Liver (tissue), 3 donors: Measurements from ENCODE around the gene PHF21B.

Source experiments
- CTCF ChIP-seq: fragments of 150-350 bp; IDR thresholded peaks from 2 replicates; pipeline ENCODE4 v1.5.1; 2017; ENCODE audit warnings: improper control_type of control experiment, low read depth, low read length; ENCODE audit not compliant: missing input control
- FOXA1 ChIP-seq: IDR thresholded peaks from 2 replicates; pipeline ENCODE4 v1.6.1; 2016; ENCODE audit warnings: antibody characterized with exemption
- SP1 ChIP-seq: IDR thresholded peaks from 2 replicates; pipeline ENCODE4 v1.6.1; 2018; ENCODE audit warnings: antibody characterized with exemption, mild to moderate bottlenecking
- YY1 ChIP-seq: IDR thresholded peaks from 2 replicates; pipeline ENCODE4 v1.6.1; 2016; ENCODE audit warnings: antibody characterized with exemption, mild to moderate bottlenecking
- donor health status: healthy.
- donor health status: healthy.

- TF ChIP-seq CTCF, result no peak
- no peak for TF ChIP-seq YY1
- TF ChIP-seq SP1, result no peak
- no peak for TF ChIP-seq FOXA1
Observed at GRCh38 chr22:44954149-44954548, 55.7 kb downstream of the PHF21B start.
